Panc1 (cell line): ENCODE measurements around the gene KDM5C.

Source experiments
- POLR2AphosphoS5 ChIP-seq: IDR thresholded peaks from 2 replicates; pipeline ENCODE4 v1.6.1; 2012; ENCODE audit warnings: mild to moderate bottlenecking, low read depth, low read length, moderate library complexity
- SIN3A ChIP-seq: IDR thresholded peaks from 2 replicates; pipeline ENCODE4 v1.6.1; 2012; ENCODE audit warnings: low read depth, mild to moderate bottlenecking, low read length, moderate library complexity, borderline replicate concordance; ENCODE audit not compliant: insufficient read depth
- TF ChIP-seq, protein P1 (sequence below): fragments of 450-650 bp; IDR thresholded peaks from 2 replicates; pipeline ENCODE4 v1.5.1; 2017; ENCODE audit warnings: mild to moderate bottlenecking
- TF ChIP-seq, protein P2 (sequence below), 2 experiments: IDR thresholded peaks; 2 replicates each; pipeline ENCODE4 v1.6.1; 2011 to 2012; ENCODE audit warnings: low read depth in 2 of 2, control low read depth in 1 of 2, low read length in 1 of 2, mild to moderate bottlenecking in 1 of 2, moderate library complexity in 1 of 2; ENCODE audit not compliant: insufficient read depth in 1 of 2

DNA sequence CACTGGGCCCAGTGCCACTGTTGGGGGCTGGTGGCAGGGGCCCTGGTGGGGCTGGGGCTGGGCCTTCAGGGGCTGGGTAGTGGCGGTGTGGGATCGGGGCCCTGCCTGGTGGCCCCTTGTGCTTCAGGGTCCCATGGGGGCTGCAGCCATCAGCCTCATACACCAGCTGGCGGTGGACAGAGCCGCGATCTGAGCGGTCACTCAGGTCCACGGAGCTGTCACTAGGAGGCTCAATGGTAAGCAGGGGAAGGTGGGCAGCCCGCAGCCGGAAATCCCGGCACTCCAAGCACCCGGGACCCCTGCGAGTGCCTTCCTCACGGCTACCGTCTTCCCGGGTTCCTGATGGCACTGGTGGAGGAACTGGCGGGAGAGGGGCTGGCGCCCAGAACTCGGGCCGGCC, 25.5 kb upstream of the KDM5C start:
- TF ChIP-seq, protein P1, sequence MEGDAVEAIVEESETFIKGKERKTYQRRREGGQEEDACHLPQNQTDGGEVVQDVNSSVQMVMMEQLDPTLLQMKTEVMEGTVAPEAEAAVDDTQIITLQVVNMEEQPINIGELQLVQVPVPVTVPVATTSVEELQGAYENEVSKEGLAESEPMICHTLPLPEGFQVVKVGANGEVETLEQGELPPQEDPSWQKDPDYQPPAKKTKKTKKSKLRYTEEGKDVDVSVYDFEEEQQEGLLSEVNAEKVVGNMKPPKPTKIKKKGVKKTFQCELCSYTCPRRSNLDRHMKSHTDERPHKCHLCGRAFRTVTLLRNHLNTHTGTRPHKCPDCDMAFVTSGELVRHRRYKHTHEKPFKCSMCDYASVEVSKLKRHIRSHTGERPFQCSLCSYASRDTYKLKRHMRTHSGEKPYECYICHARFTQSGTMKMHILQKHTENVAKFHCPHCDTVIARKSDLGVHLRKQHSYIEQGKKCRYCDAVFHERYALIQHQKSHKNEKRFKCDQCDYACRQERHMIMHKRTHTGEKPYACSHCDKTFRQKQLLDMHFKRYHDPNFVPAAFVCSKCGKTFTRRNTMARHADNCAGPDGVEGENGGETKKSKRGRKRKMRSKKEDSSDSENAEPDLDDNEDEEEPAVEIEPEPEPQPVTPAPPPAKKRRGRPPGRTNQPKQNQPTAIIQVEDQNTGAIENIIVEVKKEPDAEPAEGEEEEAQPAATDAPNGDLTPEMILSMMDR: no peak
- TF ChIP-seq, protein P2, sequence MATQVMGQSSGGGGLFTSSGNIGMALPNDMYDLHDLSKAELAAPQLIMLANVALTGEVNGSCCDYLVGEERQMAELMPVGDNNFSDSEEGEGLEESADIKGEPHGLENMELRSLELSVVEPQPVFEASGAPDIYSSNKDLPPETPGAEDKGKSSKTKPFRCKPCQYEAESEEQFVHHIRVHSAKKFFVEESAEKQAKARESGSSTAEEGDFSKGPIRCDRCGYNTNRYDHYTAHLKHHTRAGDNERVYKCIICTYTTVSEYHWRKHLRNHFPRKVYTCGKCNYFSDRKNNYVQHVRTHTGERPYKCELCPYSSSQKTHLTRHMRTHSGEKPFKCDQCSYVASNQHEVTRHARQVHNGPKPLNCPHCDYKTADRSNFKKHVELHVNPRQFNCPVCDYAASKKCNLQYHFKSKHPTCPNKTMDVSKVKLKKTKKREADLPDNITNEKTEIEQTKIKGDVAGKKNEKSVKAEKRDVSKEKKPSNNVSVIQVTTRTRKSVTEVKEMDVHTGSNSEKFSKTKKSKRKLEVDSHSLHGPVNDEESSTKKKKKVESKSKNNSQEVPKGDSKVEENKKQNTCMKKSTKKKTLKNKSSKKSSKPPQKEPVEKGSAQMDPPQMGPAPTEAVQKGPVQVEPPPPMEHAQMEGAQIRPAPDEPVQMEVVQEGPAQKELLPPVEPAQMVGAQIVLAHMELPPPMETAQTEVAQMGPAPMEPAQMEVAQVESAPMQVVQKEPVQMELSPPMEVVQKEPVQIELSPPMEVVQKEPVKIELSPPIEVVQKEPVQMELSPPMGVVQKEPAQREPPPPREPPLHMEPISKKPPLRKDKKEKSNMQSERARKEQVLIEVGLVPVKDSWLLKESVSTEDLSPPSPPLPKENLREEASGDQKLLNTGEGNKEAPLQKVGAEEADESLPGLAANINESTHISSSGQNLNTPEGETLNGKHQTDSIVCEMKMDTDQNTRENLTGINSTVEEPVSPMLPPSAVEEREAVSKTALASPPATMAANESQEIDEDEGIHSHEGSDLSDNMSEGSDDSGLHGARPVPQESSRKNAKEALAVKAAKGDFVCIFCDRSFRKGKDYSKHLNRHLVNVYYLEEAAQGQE (IDR thresholded peaks at IDR 0.05; ENCODE audit: insufficient read depth in 1 of 2, low read depth in 2 of 2, low read length in 1 of 2): no peak
- no peak for TF ChIP-seq POLR2AphosphoS5
- no peak for TF ChIP-seq SIN3A
